GM21367 (cell line): Measurements from ENCODE around the gene RASIP1.

ENCODE experiments used
- ATAC-seq: cut with Tn5 transposase; IDR thresholded peaks from one replicate; pipeline ENCODE4 v1.9.1; 2021; ENCODE audit not compliant: unreplicated experiment

Gene RASIP1

GRCh38 chr19:48676487-48676886 lies 63.9 kb downstream of the RASIP1 start:
- ATAC-seq, result no peak

GRCh38 chr19:48674921-48675824 lies 65.2 kb downstream of the RASIP1 start:
- ATAC-seq, result no peak

- no peak for ATAC-seq
These were observed 66.1 kb downstream of the RASIP1 start for GRCh38 chr19:48674216-48674809.

GRCh38 chr19:48673436-48674100 lies 66.8 kb downstream of the RASIP1 start:
- no peak for ATAC-seq

DNA sequence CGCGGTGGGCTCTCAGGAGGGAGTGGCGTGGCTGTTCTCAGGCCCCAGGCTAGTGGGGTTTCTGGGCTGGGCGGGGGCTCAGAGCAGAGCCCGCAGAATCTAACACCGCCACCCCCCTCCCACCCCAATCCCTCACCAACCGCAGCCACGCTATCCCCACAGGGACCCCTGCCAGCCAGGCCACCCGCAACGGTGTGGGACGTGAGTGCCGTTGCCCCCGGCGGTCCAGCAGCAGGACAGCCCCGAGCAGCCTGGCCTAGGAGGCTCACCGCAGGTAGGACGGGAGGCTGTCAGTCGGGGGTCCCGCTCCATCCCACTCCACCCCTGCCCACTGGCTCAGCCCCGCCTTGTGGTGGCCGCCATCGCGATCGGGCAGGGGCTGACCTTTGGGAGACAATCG lies 67.4 kb downstream of the RASIP1 start, which contains the start of gene NTN5:
Gene NTN5, minus strand, starts transcription at position 24 of the 400 bp plus-strand sequence. CDS start 2,031 bp downstream, outside the sequence.
- no peak for ATAC-seq

DNA sequence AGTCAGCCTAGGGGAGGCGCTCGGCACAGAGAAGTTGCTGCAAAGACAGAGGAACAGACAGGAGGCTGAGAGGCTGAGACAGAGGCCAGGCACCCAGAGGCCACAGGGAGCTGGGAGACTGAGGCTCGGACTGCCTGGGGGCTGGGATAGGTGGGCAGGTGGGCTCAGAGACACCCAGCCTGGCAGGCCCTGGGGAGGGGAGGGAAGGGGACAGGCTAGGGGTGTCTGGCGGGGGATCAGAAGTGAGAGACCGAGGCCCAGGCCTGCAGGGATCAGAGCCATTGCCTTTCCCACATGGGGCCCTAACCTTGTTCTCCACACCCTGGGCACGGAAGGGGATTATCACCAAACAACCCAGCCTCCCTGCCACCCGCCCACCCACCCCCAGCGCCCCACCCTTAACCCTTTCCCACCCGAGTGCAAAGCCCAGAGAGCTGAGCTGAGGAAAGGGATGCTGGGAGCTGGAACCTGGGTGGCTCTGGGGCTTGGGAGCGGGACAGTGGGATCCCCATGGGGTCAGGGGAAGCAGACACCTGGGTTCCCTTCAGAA lies 68.9 kb downstream of the RASIP1 start:
- ATAC-seq, result no peak

- no peak for ATAC-seq
These were observed 69.5 kb downstream of the RASIP1 start for GRCh38 chr19:48670699-48671445.
